ENCODE data around the gene NKX3-2. TPM values are rescaled to one million over a fixed set of nuclear protein-coding genes. Genes with fewer than 3 reads are reported as not detected.

The NKX3-2 gene
- total RNA-seq, 1 experiment from 2014 or later: 1.4 TPM

DNA sequence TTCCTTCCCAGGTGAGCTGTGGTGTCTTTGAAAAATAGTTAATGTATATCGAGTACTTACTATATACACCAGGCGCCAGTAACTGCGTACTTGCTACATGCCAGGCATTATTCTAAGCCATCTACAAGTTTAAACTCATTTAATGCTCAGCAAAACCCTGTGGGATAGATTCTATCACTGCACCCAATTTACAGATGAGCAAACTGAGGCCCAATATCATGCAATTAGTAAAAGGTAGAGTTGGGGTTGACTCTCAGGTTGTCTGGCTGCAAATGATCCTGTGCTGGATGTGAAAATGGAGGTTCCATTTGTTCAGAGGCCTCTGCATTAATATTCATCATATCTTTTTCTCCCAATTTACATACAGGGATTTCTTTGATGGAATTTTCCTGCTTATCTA is 17.6 kb downstream of the NKX3-2 start:
- no TSS peak for BruUV-seq (replicated peaks)

DNA sequence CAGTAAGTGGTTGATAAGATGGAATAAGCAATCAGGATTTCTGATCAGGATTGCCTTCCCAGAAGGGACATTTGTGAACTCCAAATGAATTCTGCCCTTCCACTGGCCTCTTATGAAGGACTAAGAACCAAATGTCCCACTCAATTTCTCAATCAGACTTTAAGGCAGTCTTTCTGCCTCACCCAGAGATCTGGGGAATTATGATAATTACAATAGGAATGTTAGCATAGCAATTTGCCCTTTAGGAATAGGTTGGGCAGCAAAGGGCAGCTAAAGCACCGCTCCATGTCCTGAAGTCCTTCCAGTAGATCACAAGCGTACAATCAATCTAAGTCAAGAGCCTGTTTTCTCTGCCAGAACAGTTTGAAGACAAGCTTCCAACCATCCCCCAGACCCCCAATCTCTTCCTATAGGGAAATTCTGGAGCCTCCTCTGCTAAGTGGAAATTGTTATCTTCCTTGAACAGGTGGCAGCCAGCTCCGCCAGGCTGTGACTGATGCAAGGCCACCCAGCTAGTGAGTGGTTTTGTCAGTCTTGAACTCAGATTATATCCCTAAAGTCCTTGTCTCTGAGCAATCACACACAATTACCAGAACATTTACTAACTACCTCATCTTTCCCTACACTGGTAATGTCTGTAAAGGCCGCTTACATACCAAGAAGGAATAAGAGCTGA is 18.6 kb downstream of the NKX3-2 start:
- Histone ChIP-seq H3K36me3 (ENCODE audit: control insufficient read depth in 1 of 2, insufficient read depth in 2 of 2, low read length in 2 of 2) (no peaks in the 10 kb centered on the region), H3K9ac (ENCODE audit: low read length) (no peak overlapping the region), H4K20me1 (ENCODE audit: insufficient read depth) (no peaks in the 10 kb centered on the region), H2AFZ (ENCODE audit: low read depth, low read length, poor library complexity, severe bottlenecking) (no peak overlapping the region), H3K4me1 (ENCODE audit: control insufficient read depth in 1 of 2, insufficient read depth in 2 of 2, low read length in 2 of 2) (no peaks in the 10 kb centered on the region), H3K9me3 (ENCODE audit: control insufficient read depth in 1 of 2, insufficient read depth in 1 of 2, low read depth in 1 of 2, low read length in 2 of 2) (no peaks in the 10 kb centered on the region), H3K9me2 (ENCODE audit: insufficient read depth) (no peaks in the 10 kb centered on the region), H3K27me3 (ENCODE audit: insufficient read depth, low read length) (no peaks in the 10 kb centered on the region), H3K79me2 (ENCODE audit: insufficient read depth, low read length) (no peaks in the 10 kb centered on the region), H3K27ac (ENCODE audit: low read depth, low read length) (no peak overlapping the region), H3K4me3 (replicated peaks in 1 of 2; ENCODE audit: low read depth in 1 of 2, low read length in 2 of 2) (no peak overlapping the region), H3K4me2 (ENCODE audit: low read length) (no peak overlapping the region)
- POLR2A ChIA-PET: no interaction called here
- TF ChIP-seq TCF7L2 (IDR thresholded peaks at IDR 0.05; ENCODE audit: borderline replicate concordance, extremely low read depth, insufficient read depth, insufficient read length) (no peak), REST (IDR thresholded peaks at IDR 0.05; ENCODE audit: low read depth) (no peak), YY1 (IDR thresholded peaks at IDR 0.05; ENCODE audit: extremely low read depth, insufficient replicate concordance, low read depth, low read length) (no peak), SRF (IDR thresholded peaks at IDR 0.05; ENCODE audit: low read depth) (no peak), RAD21 (IDR thresholded peaks at IDR 0.05; ENCODE audit: low read depth) (no peak)
- intact Hi-C loops (cut with micrococcal nuclease): no loop called here
- DNase-seq (ENCODE audit: low read depth, low spot score) (no peak), ATAC-seq (no peak)
- BruUV-seq (replicated peaks): no TSS peak
- RAD21 ChIA-PET (ENCODE audit: low non-redundant PET in 1 of 2, low total read pairs in 2 of 2, uncharacterized antibody in 2 of 2, unreplicated experiment in 2 of 2): no interaction called here
- CTCF ChIA-PET: no interaction called here

More for the DNA sequence above, 17.6 kb downstream of the NKX3-2 start:
- DNase-seq (ENCODE audit: low read depth, low spot score) (no peak), ATAC-seq (no peak)
- H3K79me2 ChIP-seq (ENCODE audit: insufficient read depth, low read length): no peaks in the 10 kb centered on the region
- no peak overlapping the region for H3K4me2 ChIP-seq (ENCODE audit: low read length)
- no peaks in the 10 kb centered on the region for H4K20me1 ChIP-seq (ENCODE audit: insufficient read depth)
- no peak overlapping the region for H2AFZ ChIP-seq (ENCODE audit: low read depth, low read length, poor library complexity, severe bottlenecking)
- intact Hi-C loops (cut with micrococcal nuclease): no loop called here
- H3K9ac ChIP-seq (ENCODE audit: low read length): no peak overlapping the region
- H3K4me3 ChIP-seq (replicated peaks in 1 of 2; ENCODE audit: low read depth in 1 of 2, low read length in 2 of 2): no peak overlapping the region
- ChIA-PET POLR2A (no interaction called here), CTCF (no interaction called here), RAD21 (ENCODE audit: low non-redundant PET in 1 of 2, low total read pairs in 2 of 2, uncharacterized antibody in 2 of 2, unreplicated experiment in 2 of 2) (no interaction called here)
- H3K9me3 ChIP-seq (ENCODE audit: control insufficient read depth in 1 of 2, insufficient read depth in 1 of 2, low read depth in 1 of 2, low read length in 2 of 2): no peaks in the 10 kb centered on the region
- H3K4me1 ChIP-seq (ENCODE audit: control insufficient read depth in 1 of 2, insufficient read depth in 2 of 2, low read length in 2 of 2): no peaks in the 10 kb centered on the region
- H3K9me2 ChIP-seq (ENCODE audit: insufficient read depth): no peaks in the 10 kb centered on the region
- no peaks in the 10 kb centered on the region for H3K27me3 ChIP-seq (ENCODE audit: insufficient read depth, low read length)
- TF ChIP-seq FOSL1 (IDR thresholded peaks at IDR 0.05; ENCODE audit: low read depth): no peak
- no peak for TF ChIP-seq EZH2phosphoT487 (IDR thresholded peaks at IDR 0.05; ENCODE audit: borderline replicate concordance)
- TF ChIP-seq EGR1 (IDR thresholded peaks at IDR 0.05; ENCODE audit: low read depth): no peak
- TF ChIP-seq EZH2 (IDR thresholded peaks at IDR 0.05): no peak
- no peaks in the 10 kb centered on the region for H3K36me3 ChIP-seq (ENCODE audit: control insufficient read depth in 1 of 2, insufficient read depth in 2 of 2, low read length in 2 of 2)
- no peak overlapping the region for H3K27ac ChIP-seq (ENCODE audit: low read depth, low read length)
